ENCODE results near the gene AMPD3. TPM values are rescaled to one million over a fixed set of nuclear protein-coding genes. Genes with fewer than 3 reads are reported as not detected.

The AMPD3 gene
- total RNA-seq, 2 donors from 2014 or later, result 12.0 to 15.0 TPM

GRCh38 chr11:10515418-10515817, 60.4 kb downstream of the AMPD3 start:
- DNase-seq, result no peak
- ATAC-seq, result no peak
- intact Hi-C loops (cut with DNase I, micrococcal nuclease), result no loop called here

- intact Hi-C loops (cut with DNase I, micrococcal nuclease), result no loop called here
- DNase-seq, result no peak
- no peak for ATAC-seq
These were observed 63.1 kb downstream of the AMPD3 start for GRCh38 chr11:10518123-10518522.

- intact Hi-C loops (cut with DNase I, micrococcal nuclease), result no loop called here
- ATAC-seq, result no peak
These were observed 63.8 kb downstream of the AMPD3 start for GRCh38 chr11:10518891-10519290.

GRCh38 chr11:10519630-10520029, 64.6 kb downstream of the AMPD3 start:
- intact Hi-C loops (cut with DNase I, micrococcal nuclease), result no loop called here
- ATAC-seq (no peak), DNase-seq (no peak)

More at GRCh38 chr11:10518891-10519290, 63.8 kb downstream of the AMPD3 start:
- no peak for DNase-seq

GRCh38 chr11:10520562-10520961, 65.5 kb downstream of the AMPD3 start:
- ATAC-seq (no peak), DNase-seq (no peak)
- intact Hi-C loops (cut with DNase I, micrococcal nuclease), result no loop called here

- ATAC-seq, result no peak
These were observed 67.2 kb downstream of the AMPD3 start for GRCh38 chr11:10522276-10522675.

GRCh38 chr11:10522921-10523320, 67.9 kb downstream of the AMPD3 start:
- intact Hi-C loops (cut with DNase I, micrococcal nuclease), result no loop called here
- no peak for DNase-seq
- no peak for ATAC-seq

More at GRCh38 chr11:10522276-10522675, 67.2 kb downstream of the AMPD3 start:
- intact Hi-C loops (cut with DNase I, micrococcal nuclease), result no loop called here
- no peak for DNase-seq

- DNase-seq (no peak), ATAC-seq (no peak)
- intact Hi-C loops (cut with DNase I, micrococcal nuclease), result no loop called here
These were observed 69.4 kb downstream of the AMPD3 start for GRCh38 chr11:10524471-10524870.

GRCh38 chr11:10526974-10527918, 72.2 kb downstream of the AMPD3 start:
- DNase-seq, result no peak
- intact Hi-C loops (cut with DNase I, micrococcal nuclease), result no loop called here
- peak; percentile 87 for ATAC-seq

GRCh38 chr11:10528121-10528520, 73.1 kb downstream of the AMPD3 start:
- DNase-seq (no peak), ATAC-seq (peak; percentile 58)
- intact Hi-C loops (cut with DNase I, micrococcal nuclease), result no loop called here

- DNase-seq (no peak), ATAC-seq (no peak)
- intact Hi-C loops (cut with DNase I, micrococcal nuclease), result no loop called here
These were observed 74.2 kb downstream of the AMPD3 start for GRCh38 chr11:10529279-10529678.

GRCh38 chr11:10532526-10532925, 77.5 kb downstream of the AMPD3 start:
- no peak for DNase-seq
- intact Hi-C loops (cut with DNase I, micrococcal nuclease), result no loop called here
- no peak for ATAC-seq

GRCh38 chr11:10533323-10533722, 78.3 kb downstream of the AMPD3 start:
- DNase-seq (no peak), ATAC-seq (no peak)
- intact Hi-C loops (cut with DNase I, micrococcal nuclease), result no loop called here

GRCh38 chr11:10534316-10534715, 79.3 kb downstream of the AMPD3 start:
- intact Hi-C loops (cut with DNase I, micrococcal nuclease), result no loop called here
- ATAC-seq (peak; percentile 30), DNase-seq (no peak)

GRCh38 chr11:10537600-10537999, 82.5 kb downstream of the AMPD3 start:
- ATAC-seq (no peak), DNase-seq (no peak)
- intact Hi-C loops (cut with DNase I, micrococcal nuclease), result no loop called here

GRCh38 chr11:10538924-10539323, 83.9 kb downstream of the AMPD3 start:
- ATAC-seq, result no peak
- no peak for DNase-seq
- intact Hi-C loops (cut with DNase I, micrococcal nuclease), result no loop called here

GRCh38 chr11:10539339-10539738, 84.3 kb downstream of the AMPD3 start:
- intact Hi-C loops (cut with DNase I, micrococcal nuclease), result no loop called here
- no peak for DNase-seq
- ATAC-seq, result no peak

GRCh38 chr11:10540546-10540914, 85.5 kb downstream of the AMPD3 start:
- intact Hi-C loops (cut with DNase I, micrococcal nuclease), result no loop called here
- peak; percentile 74 for ATAC-seq
- peak; percentile 38 to 67 for DNase-seq

GRCh38 chr11:10540915-10541560, 86.0 kb downstream of the AMPD3 start, which contains the start of gene RNF141:
Gene RNF141 (minus strand): TSS chr11:10541187. CDS start chr11:10534158, 7,029 bp downstream.
- ATAC-seq (peak; percentile 99), DNase-seq (peak; percentile 93 to 99)
- intact Hi-C loops (cut with DNase I, micrococcal nuclease), result no loop called here

GRCh38 chr11:10541561-10541930, 86.5 kb downstream of the AMPD3 start:
- intact Hi-C loops (cut with DNase I, micrococcal nuclease), result no loop called here
- ATAC-seq, result no peak
- no peak for DNase-seq
